Right lobe of liver (tissue), 6 donors: Measurements from ENCODE around the gene DCXR. TPM values are rescaled to one million over a fixed set of nuclear protein-coding genes. Genes with fewer than 3 reads are reported as not detected.

Experiments
- ATAC-seq, 4 donors: fragments of 200-7000 bp; cut with Tn5 transposase; one replicate each; pipeline ENCODE4 v1.9.1; 2020; ENCODE audit warnings: mild to moderate bottlenecking in 4 of 4, moderate library complexity in 4 of 4
- DNase-seq, 3 donors: peaks; one replicate each; pipeline ENCODE4 v3.0.0-alpha.2; 2020
- H3K27ac ChIP-seq, 3 donors: fragments of 200-600 bp; one replicate each; pipeline ENCODE4 v1.8.0; 2022
- H3K27me3 ChIP-seq, 2 donors: fragments of 200-600 bp; one replicate each; pipeline ENCODE4 v1.8.0; 2022
- H3K36me3 ChIP-seq, 4 donors: fragments of 200-600 bp; sonication (generic) in 1 of 4; one replicate each; pipeline versions ENCODE4 v1.5.1 to v1.8.0; 2017 to 2022; ENCODE audit warnings: control low read depth in 1 of 4
- H3K4me1 ChIP-seq, 4 donors: fragments of 200-600 bp; sonication (generic) in 1 of 4; one replicate each; pipeline versions ENCODE4 v1.5.1 to v1.8.0; 2017 to 2022; ENCODE audit warnings: control low read depth in 1 of 4
- H3K4me3 ChIP-seq, 3 donors: fragments of 200-600 bp; one replicate each; pipeline ENCODE4 v1.8.0; 2022
- H3K9me3 ChIP-seq, 4 donors: fragments of 200-600 bp; sonication (generic) in 1 of 4; one replicate each; pipeline versions ENCODE4 v1.5.1 to v1.8.0; 2017 to 2022; ENCODE audit warnings: control low read depth in 1 of 4
- CTCF ChIP-seq, 4 donors: fragments of 200-600 bp in 3 of 4; fragments of 450-650 bp in 1 of 4; IDR thresholded peaks; one replicate each; pipeline versions ENCODE4 v1.5.1 to v1.8.0; 2016 to 2022; ENCODE audit warnings: antibody characterized with exemption in 4 of 4, mild to moderate bottlenecking in 2 of 4
- POLR2A ChIP-seq: fragments of 450-650 bp; IDR thresholded peaks from one replicate; pipeline ENCODE4 v1.6.1; 2017; ENCODE audit warnings: antibody characterized with exemption, mild to moderate bottlenecking
- WGBS: methylation state at CpG from one replicate; pipeline ENCODE4 v1.1.6; 2018; ENCODE audit warnings: low coverage, low lambda C conversion rate; ENCODE audit not compliant: insufficient coverage; ENCODE audit errors: missing lambda C conversion rate; 5-methylcytosine and 5-hydroxymethylcytosine counted together
- intact Hi-C, 2 donors: fragments of 100-400 bp; cut with DNase I; formaldehyde crosslinking; loops; one replicate each; pipeline versions ENCODE4 v1.11.2 to v1.14.1; 2022
- total RNA-seq, 6 experiments: library from RNA; depleted of rRNA in 2 of 6; stranded (reverse); fragments of >200 nt in 2 of 6; fragmentation: NEBNext Ultra II Directional in 3 of 6; extraction: Animal tissue kit (Norgen Biotek cat#: 25700) in 3 of 6; gene quantifications; one replicate each; pipeline versions ENCODE4 v1.1.0 to v1.2.4, GENCODE V29; 2016 to 2023
- donor health status: DM: no; HTN: yes; CAD: no.
- donor health status: DM: no; HTN: no; CAD: no.
- donor health status: DM: no; HTN: no; CAD: no.
- donor health status: DM: no; HTN: yes; CAD: no.
- donor health status: DM: no; HTN: yes; CAD: no.

Gene DCXR
- total RNA-seq, 6 experiments from 2014 or later: 389 to 1,607 (median 735) TPM

DNA sequence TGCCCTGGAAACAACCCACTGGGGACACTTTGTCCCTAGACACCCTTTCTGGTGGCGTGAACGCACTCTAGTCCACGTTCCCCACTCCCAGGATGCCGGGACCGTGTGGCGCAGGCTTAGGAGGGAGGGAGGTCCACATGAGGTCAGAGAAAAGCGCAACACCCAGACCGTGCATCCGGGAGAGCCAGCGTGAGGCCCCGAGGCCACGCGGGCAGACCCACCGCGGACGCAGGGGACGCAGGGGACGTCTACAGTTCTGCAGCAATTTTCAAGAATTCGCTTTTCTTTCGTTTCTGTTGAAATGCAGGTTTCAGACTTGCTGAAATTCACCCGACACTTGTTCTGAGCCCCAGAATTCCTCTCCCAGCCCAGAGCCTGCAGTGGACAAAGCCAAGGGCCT lies 9.4 kb upstream of the DCXR start:
- no peak for ATAC-seq
- 100% methylated on average over 1 of the region's 21 CpGs for WGBS
- no peak overlapping the region for H3K4me3 ChIP-seq
- H3K4me1 ChIP-seq: peaks cover 0 to 17% (median 5%) of the 10 kb centered on the region in 4 donors
- no peak for DNase-seq
- peaks cover 0 to 3% (median under 1%) of the 10 kb centered on the region in 4 donors for H3K36me3 ChIP-seq
- H3K27ac ChIP-seq: no peak overlapping the region
- H3K9me3 ChIP-seq: no peaks in the 10 kb centered on the region
- no peak for TF ChIP-seq POLR2A
- no peak for TF ChIP-seq CTCF (IDR thresholded peaks at IDR 0.05)
- no peaks in the 10 kb centered on the region for H3K27me3 ChIP-seq
- intact Hi-C loops: no loop called here

DNA sequence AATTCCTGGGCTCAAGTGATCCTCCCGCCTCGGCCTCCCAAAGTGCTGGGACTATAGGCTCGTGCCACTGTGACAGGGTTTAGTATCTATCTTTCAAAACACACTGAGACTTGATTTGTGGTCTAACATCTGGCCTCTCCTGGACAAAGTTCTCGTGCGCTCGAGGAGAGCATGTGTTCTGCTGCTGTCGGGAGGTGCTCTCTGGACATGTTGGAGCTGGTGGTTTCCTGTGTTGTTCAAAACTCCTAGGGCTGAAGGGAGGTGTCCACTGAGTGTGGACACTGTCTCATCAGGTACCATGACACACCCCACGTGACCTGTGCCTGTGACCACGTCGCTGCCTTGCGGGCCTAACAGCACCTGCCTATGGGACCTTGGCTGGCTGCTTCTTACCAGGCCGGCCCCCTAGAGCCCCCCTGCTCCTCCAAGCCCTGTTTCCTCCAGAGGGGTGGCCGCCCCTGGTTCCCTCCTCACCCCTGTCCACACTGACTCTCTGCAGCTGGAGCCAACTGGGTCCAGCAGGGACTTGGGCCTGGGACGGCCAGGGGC lies 8.5 kb upstream of the DCXR start:
- peaks cover 0 to 3% (median under 1%) of the 10 kb centered on the region in 4 donors for H3K36me3 ChIP-seq
- 42% methylated on average over 5 of the region's 14 CpGs for WGBS
- TF ChIP-seq CTCF (IDR thresholded peaks at IDR 0.05): no peak
- no peak for TF ChIP-seq POLR2A
- DNase-seq (no peak), ATAC-seq (peak in 1 of 4 donors; percentile 3)
- intact Hi-C loops: no loop called here
- peaks cover 0 to 22% (median 6%) of the 10 kb centered on the region in 4 donors for H3K4me1 ChIP-seq
- no peaks in the 10 kb centered on the region for H3K27me3 ChIP-seq
- H3K9me3 ChIP-seq: no peaks in the 10 kb centered on the region
- no peak overlapping the region for H3K4me3 ChIP-seq
- no peak overlapping the region for H3K27ac ChIP-seq

DNA sequence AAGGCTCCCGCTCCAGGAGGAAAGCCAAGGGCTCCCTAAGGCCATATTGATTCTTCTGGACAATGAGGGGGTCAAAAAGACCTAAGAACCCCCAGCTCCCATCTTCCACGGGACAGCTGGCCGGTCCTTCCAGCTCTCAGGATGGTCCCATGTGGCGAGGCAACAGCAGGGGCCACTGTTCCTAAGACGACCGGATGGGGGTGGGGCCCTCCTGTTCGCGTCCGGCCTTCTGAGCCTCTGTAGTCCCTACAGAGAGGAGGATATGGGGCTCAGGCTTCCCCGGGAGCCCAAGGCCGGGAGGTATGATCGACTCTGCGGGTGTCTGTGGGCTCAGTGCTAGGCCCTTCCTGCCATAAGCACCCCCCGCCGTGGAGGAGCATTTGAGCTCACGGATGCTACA lies 6.0 kb upstream of the DCXR start:
- Histone ChIP-seq H3K4me1 (peaks cover 0 to 35% (median 15%) of the 10 kb centered on the region in 4 donors), H3K27me3 (no peaks in the 10 kb centered on the region), H3K9me3 (no peaks in the 10 kb centered on the region), H3K36me3 (peaks cover 0 to 3% (median under 1%) of the 10 kb centered on the region in 4 donors), H3K27ac (no peak overlapping the region), H3K4me3 (no peak overlapping the region)
- TF ChIP-seq CTCF (IDR thresholded peaks at IDR 0.05): no peak
- TF ChIP-seq POLR2A: no peak
- DNase-seq: no peak
- WGBS: 82% methylated on average over 9 of the region's 16 CpGs
- intact Hi-C loops: no loop called here
- ATAC-seq: no peak

- no peak for ATAC-seq
- Histone ChIP-seq H3K27me3 (no peaks in the 10 kb centered on the region), H3K27ac (no peak overlapping the region), H3K9me3 (no peaks in the 10 kb centered on the region), H3K36me3 (peaks cover 0 to 3% (median 0%) of the 10 kb centered on the region in 4 donors), H3K4me3 (no peak overlapping the region), H3K4me1 (peaks cover 0 to 30% (median 14%) of the 10 kb centered on the region in 4 donors)
- TF ChIP-seq CTCF (IDR thresholded peaks at IDR 0.05) (no peak), POLR2A (no peak)
- no CpG with 5 or more reads among the region's 9 CpGs for WGBS
- intact Hi-C loops: no loop called here
- no peak for DNase-seq
Observed at GRCh38 chr17:82042649-82043048, 5.2 kb upstream of the DCXR start.
